ENCODE data around the gene SPAM1.
A peak's percentile ranks its signal among the peaks of the same experiment; 100 is the strongest.
"Not testable (repeated sequence)": the region's sequence is repeated elsewhere in the genome, so short reads cannot be mapped to it uniquely, and the experiment has no call there.

The SPAM1 gene

DNA sequence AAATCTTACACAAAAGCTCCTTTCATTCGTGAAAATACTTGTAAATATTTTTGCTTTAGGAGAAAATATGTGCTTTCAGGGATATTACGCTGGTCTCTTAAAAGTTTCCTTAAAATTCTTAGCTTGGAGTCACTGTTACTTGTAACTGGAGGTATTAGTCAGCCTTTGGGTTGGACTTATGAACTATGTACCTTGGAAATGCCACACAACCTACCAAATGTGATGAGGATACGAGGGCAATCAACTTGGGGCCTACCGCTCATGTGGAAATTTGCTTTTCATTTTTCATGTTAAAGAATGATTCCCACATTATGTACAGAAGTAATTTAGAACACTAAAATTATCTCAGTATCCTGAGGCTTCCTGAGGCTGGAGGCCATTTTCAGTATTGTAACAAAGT lies 23.1 kb downstream of the SPAM1 start:
- FAIRE-seq = no peak
- DNase-seq (ENCODE audit: low spot score) = no peak

DNA sequence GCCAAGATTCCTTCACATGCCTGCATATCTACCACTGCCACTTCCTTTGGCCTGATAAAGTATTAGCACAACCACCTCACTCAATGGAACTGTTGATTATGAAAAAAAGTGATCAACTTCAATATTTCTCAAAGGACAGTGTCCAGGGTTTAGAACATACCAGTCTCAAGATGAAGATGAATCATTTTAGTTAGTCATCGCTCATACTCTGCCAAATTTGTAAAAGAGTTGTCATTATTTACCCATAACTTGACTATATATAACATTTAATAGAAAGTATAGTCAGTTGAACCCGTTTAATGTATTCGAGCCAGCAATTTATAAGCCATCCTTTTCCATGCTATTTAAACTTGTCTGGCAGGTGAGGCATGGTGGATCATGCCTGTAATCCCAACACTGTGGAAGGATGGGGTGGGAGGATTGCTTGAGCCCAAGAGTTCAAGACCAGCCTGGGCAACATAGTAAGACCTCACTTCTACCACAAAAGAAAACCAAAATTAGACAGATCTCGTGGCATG lies 33.2 kb downstream of the SPAM1 start:
- DNase-seq (ENCODE audit: low spot score) = no peak
- FAIRE-seq = no peak

DNA sequence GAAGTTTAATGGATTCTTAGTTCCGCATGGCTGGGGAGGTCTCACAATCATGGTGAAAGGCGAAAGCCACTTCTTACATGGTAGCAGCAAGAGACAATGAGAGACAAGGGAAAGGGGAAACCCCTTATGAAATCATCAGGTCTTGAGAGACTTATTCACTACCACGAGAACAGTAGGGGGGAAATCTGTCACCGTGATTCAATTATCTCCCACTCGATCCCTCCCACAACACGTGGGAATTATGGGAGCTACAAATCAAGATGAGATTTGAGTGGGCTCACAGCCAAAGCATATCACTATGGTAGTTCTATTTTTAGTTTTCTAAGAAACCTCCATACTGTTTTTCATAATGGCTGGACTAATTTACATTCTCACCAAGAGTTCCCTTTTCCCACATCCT lies 36.7 kb downstream of the SPAM1 start:
- FAIRE-seq (no peak), DNase-seq (ENCODE audit: low spot score) (no peak)

DNA sequence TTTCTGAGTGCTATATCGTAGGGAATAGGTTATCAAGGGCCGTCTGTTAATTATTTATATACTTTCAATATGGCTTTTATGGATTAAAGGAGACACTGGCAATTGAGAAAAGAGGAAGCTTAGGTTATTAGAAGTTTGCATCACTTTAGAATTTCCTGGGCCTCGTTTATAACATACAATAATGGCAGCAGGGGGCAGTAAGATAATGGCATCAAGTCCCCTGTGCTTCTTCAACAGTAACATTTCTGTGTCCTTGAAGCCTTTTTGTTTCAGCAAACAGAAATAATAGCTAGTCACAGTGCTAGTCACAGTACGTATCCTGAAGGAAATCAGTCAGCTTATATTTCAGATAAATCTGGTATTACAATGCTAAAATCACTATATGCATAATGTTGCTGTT lies 41.9 kb downstream of the SPAM1 start:
- no peak for FAIRE-seq
- DNase-seq (ENCODE audit: low spot score) = no peak

DNA sequence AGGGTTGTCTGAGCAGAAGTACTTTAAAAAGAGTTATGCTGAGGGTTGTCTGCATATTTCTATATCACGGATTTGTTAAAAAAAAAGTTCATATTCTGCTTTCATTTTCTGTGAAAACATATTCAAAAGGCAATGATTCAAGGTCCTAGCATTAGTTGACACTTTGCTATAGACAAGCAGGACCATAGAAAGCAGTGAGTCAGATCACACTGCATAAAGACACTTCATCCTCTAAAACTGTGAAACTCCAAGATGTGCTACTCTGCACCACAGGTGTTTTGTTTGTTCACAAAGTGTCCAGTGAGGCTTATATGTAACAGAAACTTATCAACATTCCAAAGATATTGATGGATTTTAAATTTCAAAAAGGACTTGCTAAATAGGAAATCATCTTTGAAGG lies 47.0 kb downstream of the SPAM1 start:
- DNase-seq (ENCODE audit: low spot score) = no peak
- no peak for FAIRE-seq

DNA sequence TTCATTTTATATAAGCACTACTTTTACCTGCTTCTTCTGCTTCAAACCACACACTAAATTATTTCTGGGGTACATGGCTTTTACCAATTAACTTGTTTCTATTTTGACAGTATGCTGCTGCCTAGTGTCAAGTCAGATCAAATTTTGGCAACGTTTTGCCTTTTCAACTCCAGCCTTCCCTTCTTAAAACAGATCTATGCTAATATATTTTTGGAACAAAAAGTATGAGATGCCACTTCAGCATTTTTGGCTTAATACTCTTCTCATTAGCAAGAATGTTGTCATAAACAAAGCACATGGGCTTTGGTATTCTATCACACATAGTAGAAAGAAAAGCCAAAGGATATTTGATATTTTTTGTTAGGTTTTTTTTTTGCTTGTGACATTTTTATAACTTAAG lies 47.8 kb downstream of the SPAM1 start:
- DNase-seq (ENCODE audit: low spot score) (no peak), FAIRE-seq (no peak)

DNA sequence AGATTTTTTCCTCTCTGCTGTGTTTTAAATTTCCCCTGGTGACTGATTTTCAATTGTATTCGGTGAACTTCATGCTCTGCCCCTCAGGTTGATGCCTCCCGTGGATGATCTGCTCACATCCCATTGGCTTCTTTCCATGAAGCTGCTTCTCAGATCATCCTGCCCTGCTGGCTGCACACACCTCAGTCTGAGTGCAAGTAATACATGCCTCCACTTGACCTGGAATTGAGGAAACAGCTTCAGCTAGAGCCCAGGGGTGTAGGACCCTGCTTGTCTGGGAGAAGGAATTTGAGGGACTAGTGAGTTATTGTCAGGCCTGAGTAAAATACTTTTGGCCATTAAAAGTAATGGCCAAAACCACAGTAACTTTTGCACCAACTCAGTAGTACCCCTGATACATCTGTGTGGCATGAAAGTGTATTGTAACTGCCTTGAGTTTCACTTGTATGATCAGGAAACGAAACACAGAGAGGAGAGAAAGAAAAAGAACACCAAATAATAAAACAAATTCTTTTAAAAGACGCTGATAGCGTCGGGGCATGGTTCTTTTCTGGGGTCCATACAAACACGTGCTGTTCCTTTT lies 49.4 kb downstream of the SPAM1 start:
- FAIRE-seq (no peak), DNase-seq (ENCODE audit: low spot score) (no peak)

DNA sequence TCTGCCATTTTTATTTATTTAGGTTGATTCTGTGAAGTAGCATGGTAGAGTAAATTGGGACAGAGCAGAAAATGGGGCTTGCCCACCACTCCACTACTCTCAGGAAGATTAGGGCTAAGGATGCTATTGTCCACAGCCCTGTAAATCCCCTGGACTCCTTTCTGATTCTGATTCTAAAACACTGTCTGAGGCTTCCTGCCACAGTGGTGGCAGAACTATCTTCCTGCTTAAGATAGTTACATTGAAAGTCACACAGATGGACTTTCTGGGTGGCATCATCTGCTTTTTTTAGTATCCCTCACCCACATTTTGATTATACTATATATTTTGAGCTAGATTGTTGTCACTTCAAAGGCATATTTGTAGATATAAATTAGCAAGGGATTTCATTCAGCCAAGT lies 50.0 kb downstream of the SPAM1 start:
- FAIRE-seq (no peak), DNase-seq (ENCODE audit: low spot score) (no peak)

DNA sequence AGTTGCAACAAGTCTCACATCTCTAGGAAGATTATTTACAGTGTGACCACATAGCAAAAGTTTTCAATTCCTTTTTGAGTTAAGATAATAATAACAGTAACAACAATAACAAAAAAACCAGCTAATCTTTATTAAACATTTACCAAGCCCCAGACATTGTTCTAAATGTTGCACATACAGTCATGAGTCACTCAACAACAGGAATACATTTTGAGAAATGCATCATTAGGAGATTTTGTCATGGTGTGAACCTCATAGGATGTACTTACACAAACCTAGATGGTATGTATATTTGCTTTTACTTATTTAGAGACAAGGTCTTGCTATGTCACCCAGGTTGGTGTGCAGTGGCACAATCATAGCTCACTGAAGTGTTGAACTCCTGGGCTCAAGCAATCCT lies 52.0 kb downstream of the SPAM1 start:
- FAIRE-seq (no peak), DNase-seq (ENCODE audit: low spot score) (no peak)

DNA sequence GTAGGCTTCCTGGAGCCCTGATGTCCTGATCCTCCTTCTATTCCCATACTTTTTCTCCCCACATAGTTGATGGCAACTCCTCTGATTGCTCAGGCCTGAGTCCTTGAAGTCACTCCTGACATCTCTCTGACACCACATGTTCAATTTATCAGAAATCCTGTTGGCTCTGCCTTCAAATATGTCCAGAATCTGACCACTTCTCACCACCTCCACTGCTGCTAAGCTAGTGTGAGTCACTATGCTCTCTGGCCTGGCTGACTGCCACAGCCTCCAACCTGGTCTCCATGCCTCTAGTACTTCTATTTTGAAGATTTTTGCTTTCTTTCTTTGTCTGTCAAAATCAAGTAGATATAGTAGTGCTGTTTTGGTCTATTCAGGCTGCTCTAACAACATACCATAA lies 54.8 kb downstream of the SPAM1 start:
- DNase-seq (ENCODE audit: low spot score) (peak; percentile 13), FAIRE-seq (no peak)

DNA sequence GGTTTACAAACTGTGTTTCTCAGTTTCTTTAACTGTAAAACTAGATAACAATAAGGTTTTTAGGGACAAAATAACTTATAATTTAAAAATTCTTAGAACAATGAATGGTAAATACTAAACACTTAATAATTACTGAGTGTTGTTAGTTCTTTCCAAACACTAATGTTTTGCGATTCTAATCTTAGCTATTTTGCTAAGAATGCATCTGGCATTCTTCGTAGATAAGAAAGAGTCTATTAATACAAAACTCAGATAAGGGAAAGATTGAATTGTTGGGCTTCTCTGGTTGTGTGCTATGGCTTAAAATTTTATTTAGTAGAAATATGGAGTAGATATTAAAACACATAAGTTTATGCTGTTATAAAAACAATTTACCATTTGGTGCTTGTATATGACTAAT lies 62.4 kb downstream of the SPAM1 start:
- no peak for DNase-seq (ENCODE audit: low spot score)
- no peak for FAIRE-seq

DNA sequence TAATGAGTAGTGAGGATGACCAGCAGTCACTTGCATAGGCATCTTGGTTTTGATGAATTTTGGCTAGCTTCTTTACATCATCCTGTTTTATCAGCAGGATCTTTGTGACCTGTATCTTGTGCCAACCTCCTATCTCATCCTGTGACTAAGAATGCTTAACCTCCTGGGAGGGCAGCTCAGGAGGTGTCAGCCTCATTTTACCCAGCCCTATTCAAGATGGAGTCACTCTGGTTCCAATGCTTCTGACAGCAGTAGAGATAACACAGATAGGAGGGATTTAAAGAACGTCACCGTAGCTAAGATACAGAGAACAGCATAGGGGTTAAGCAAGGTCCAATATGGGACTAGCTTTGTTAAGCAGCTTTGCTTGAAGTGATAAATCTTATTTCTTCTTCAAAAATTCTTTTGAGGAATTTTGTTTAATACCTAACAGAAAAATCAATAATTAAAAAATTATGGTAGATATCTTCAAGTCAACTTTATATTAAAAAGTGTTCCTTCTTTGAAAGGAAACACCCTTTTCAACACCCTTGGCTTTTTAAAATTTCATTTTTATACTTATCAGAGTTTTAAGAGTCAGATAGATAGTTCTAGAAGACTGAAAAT lies 68.0 kb downstream of the SPAM1 start:
- DNase-seq (ENCODE audit: low spot score) = no peak
- FAIRE-seq = no peak

DNA sequence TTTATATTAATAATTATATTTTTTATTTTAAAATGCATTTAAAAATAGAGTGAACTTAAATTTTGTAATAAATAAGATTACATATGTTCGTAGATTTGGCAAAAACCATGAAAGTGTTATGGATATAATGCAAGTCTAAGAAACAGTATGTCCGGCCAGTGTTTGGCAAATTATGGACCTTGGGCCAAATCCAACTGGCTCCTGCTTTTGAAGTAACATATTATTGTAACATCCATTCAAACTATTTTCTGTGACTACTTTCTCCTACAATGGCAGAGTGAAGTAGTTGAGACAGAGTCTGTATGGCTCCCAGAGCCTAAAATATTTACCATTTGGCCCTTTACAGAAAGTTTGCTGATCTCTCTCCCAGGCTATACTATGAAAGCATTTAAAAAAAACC lies 69.0 kb downstream of the SPAM1 start:
- FAIRE-seq (no peak), DNase-seq (ENCODE audit: low spot score) (no peak)

DNA sequence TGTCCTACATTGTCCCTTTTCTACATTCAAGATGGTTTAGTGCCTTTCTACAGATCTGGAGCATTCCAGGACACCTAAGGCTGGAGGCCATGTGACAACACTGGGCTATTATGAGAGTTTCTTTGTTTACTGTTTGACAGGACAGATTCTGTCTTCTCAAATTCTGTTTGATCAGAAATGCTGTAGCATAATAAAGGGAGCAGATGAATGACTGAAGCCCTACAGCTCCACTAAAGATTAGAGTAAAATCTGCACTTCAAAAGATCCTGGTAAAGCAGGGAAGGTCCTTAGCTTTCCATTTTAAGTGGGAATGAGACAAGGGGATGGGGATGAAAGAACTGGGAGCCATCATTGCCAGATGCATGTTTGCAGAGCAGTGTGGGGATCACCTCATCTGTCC lies 69.4 kb downstream of the SPAM1 start:
- FAIRE-seq (no peak), DNase-seq (ENCODE audit: low spot score) (no peak)

DNA sequence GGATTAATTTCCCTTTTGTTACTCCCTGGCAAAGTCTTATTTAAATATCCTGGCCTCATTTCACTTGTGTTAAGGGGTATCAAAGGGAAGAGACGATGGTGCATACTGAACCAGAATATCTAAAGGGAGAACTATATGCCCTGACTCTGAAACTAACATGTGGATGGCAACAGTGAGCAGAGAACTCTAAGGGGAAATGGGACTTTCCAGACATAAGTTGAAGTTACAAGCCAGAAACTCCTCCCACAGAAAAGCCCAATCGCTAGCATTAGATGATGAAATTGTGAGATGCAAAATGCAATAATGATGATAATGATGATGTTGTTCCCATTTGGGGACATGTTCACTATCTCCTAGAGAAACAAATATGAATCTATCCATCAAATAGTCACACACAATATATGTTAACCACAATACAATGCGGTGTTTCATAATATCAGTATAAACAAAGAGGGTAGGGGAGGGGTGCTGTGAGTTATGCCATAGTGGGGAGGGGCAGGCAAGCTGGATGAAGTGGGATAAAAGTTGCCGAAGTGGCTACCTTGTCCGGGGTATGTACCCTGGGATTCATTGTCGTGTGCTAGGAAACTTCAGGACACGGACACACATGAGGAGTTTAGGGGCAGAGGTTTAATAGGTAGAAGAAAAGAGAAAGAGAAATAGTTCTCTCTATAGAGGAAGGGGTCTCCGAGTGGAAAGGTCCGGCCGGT lies 70.7 kb downstream of the SPAM1 start:
- DNase-seq (ENCODE audit: low spot score) (no peak), FAIRE-seq (no peak)

DNA sequence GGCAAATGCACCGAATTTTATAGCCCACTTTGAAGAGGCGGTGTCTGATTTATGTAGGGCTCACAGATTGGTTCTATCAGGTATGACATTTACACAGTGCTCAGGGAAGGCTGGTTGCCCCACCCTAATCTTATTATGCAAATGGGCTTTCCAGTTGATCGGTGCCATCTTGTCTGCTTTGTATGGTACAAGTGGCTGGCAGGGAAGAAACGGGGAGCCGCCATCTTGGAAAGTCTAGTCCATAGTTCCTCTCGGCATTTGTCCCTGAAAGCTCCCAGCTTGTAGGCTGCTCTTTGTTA lies 71.2 kb downstream of the SPAM1 start:
- FAIRE-seq = no peak
- DNase-seq (ENCODE audit: low spot score) = no peak

DNA sequence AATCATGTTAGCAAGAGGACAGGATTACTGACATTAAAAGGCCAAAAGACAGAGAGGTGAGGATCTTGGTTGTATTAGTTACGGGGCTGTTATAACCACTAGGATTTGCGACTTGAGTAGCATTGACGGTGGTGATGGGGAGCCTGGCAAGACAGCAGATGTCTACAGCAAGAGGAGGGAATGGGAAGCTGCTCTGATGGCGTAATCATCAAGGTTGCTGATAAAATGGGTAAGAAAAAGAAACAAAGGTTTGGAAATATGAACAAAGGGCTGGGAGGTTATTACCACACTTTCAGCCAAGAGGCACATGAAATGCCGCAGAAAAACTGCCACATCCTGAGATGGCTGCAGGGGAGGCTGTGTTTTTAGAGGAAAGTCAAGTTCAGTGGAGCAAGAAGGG lies 73.9 kb downstream of the SPAM1 start:
- no peak for FAIRE-seq
- no peak for DNase-seq (ENCODE audit: low spot score)

DNA sequence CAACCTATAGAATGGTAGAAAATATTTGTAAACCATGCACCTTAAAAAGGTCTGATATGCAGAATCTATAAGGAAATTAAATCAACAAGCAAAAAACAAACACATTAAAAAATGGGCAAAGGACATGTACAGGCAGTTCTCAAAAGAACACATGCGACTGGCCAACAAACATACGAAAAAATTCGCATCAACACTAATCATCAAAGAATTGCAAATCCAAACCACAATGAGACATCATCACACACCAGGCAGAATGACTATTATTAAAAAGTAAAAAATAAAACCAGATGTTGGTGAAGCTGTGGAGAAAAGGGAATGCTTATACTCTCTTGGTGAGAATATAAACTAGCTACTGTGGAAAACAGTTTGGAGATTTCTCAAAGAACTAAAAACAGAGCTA lies 74.7 kb downstream of the SPAM1 start:
- no peak for DNase-seq (ENCODE audit: low spot score)
- FAIRE-seq = no peak

DNA sequence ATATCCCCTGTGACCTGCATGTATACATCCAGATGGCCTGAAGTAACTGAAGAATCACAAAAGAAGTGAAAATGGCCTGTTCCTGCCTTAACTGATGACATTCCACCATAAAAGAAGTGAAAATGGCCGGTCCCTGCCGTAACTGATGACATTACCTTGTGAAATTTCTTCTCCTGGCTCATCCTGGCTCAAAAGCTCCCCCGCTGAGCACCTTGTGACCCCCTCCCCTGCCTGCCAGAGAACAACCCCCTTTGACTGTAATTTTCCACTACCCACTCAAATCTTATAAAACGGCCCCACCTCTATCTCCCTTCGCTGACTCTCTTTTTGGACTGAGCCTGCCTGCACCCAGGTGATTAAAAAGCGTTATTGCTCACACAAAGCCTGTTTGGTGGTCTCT lies 83.3 kb downstream of the SPAM1 start:
- FAIRE-seq = not testable (repeated sequence)

DNA sequence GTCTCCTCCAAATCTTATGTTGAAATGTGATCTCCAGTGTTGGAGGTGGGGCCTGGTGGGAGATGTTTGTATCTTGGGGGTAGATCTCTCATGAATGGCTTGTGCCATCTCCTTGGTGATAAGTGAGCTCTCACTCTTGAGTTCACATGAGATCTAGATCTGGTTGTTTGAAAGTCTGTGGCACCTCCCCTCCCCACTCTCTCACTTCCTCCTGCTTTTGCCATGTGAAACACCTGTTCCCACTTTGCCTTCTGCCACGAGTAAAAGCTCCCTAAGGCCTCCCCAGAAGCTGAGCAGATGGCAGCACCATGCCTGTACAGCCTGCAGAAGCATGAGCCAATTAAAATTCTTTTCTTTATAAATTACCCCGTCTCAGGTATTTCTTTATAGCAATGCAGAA lies 84.3 kb downstream of the SPAM1 start:
- no peak for FAIRE-seq
- DNase-seq (ENCODE audit: low spot score) = no peak

More for the DNA sequence above, 83.3 kb downstream of the SPAM1 start:
- DNase-seq (ENCODE audit: low spot score) = not testable (repeated sequence)

Measured in urothelium cell line (cell line).